HEK293 (cell line): Measurements from ENCODE around the gene PCSK1N.

Experiments
- CTCF ChIA-PET: fragments of 350-600 bp; formaldehyde crosslinking; extraction: SDS; loops from one replicate; lab custom pipeline; 2021; ENCODE audit warnings: antibody characterized with exemption; lab: Yijun Ruan, JAX
- POLR2A ChIA-PET: fragments of 300-600 bp; formaldehyde crosslinking; extraction: SDS; loops from one replicate; lab custom pipeline; 2020; ENCODE audit warnings: antibody characterized with exemption, inconsistent platforms; lab: Yijun Ruan, JAX
- H3K27ac ChIP-seq: fragments of 200-500 bp; sonication (Bioruptor generic); 2 replicates; pipeline ENCODE4 v1.5.1; 2014; ENCODE audit warnings: low read depth, low read length, control low read depth, inconsistent platforms; ENCODE audit errors: extremely low read depth
- H3K36me3 ChIP-seq, 2 experiments: fragments of 200-500 bp in 1 of 2; sonication (Bioruptor generic) in 1 of 2; 1 replicate in 1 of 2; 2 replicates in 1 of 2; pipeline ENCODE4 v1.5.1; 2014 to 2017; ENCODE audit warnings: inconsistent platforms in 2 of 2, low read length in 2 of 2; ENCODE audit not compliant: control insufficient read depth in 2 of 2, insufficient read depth in 1 of 2
- H3K4me1 ChIP-seq: fragments of 200-500 bp; sonication (Bioruptor generic); 2 replicates; pipeline ENCODE4 v1.5.1; 2014; ENCODE audit warnings: mild to moderate bottlenecking, low read length, inconsistent platforms; ENCODE audit not compliant: control insufficient read depth, insufficient read depth
- H3K4me3 ChIP-seq: 2 replicates; pipeline ENCODE4 v1.5.1; 2011; ENCODE audit warnings: low read depth, mild to moderate bottlenecking, control low read depth, low read length, moderate library complexity
- H3K9me3 ChIP-seq: fragments of 200-500 bp; sonication (Bioruptor generic); 2 replicates; pipeline ENCODE4 v1.5.1; 2014; ENCODE audit warnings: low read depth, low read length, inconsistent platforms; ENCODE audit not compliant: control insufficient read depth, insufficient read depth
- AEBP2 ChIP-seq: fragments of 450-650 bp; formaldehyde crosslinking; IDR thresholded peaks from 2 replicates; pipeline ENCODE4 v1.5.1; 2016; ENCODE audit warnings: missing biosample characterization, missing genetic modification characterization, borderline replicate concordance
- FEZF1 ChIP-seq: fragments of 450-650 bp; formaldehyde crosslinking; IDR thresholded peaks from 2 replicates; pipeline ENCODE4 v1.5.1; 2016; ENCODE audit warnings: missing biosample characterization, missing genetic modification characterization
- HIC1 ChIP-seq: fragments of 450-650 bp; formaldehyde crosslinking; IDR thresholded peaks from 2 replicates; pipeline ENCODE4 v1.5.1; 2016; ENCODE audit warnings: missing biosample characterization, missing genetic modification characterization
- HOXD13 ChIP-seq: sonication (generic); formaldehyde crosslinking; IDR thresholded peaks from 2 replicates; pipeline ENCODE4 v1.8.0; 2022; ENCODE audit warnings: missing genetic modification reagents, borderline replicate concordance
- MZF1 ChIP-seq: fragments of 450-650 bp; formaldehyde crosslinking; IDR thresholded peaks from 2 replicates; pipeline ENCODE4 v1.5.1; 2017; ENCODE audit warnings: missing biosample characterization, missing genetic modification characterization, borderline replicate concordance
- TRIM28 ChIP-seq: IDR thresholded peaks from 2 replicates; pipeline ENCODE4 v1.6.1; 2011; ENCODE audit warnings: low read length, control low read depth, borderline replicate concordance
- ZBTB11 ChIP-seq: fragments of 450-650 bp; formaldehyde crosslinking; conservative IDR thresholded peaks from 2 replicates; pipeline ENCODE4 v1.5.1; 2016; ENCODE audit warnings: low read depth, missing biosample characterization, missing genetic modification characterization
- ZBTB17 ChIP-seq: fragments of 450-650 bp; formaldehyde crosslinking; IDR thresholded peaks from 2 replicates; pipeline ENCODE4 v1.5.1; 2016; ENCODE audit warnings: missing biosample characterization, missing genetic modification characterization
- ZNF140 ChIP-seq: fragments of 450-650 bp; formaldehyde crosslinking; IDR thresholded peaks from 2 replicates; pipeline ENCODE4 v1.5.1; 2016; ENCODE audit warnings: missing biosample characterization, missing genetic modification characterization
- ZNF174 ChIP-seq: fragments of 450-650 bp; formaldehyde crosslinking; IDR thresholded peaks from 2 replicates; pipeline ENCODE4 v1.5.0; 2017; ENCODE audit warnings: missing biosample characterization, mild to moderate bottlenecking, missing genetic modification characterization
- ZNF184 ChIP-seq: fragments of 450-650 bp; IDR thresholded peaks from 2 replicates; pipeline ENCODE4 v1.5.1; 2018; ENCODE audit warnings: missing biosample characterization, mild to moderate bottlenecking, missing genetic modification characterization
- ZNF266 ChIP-seq: fragments of 450-650 bp; formaldehyde crosslinking; IDR thresholded peaks from 2 replicates; pipeline ENCODE4 v1.5.1; 2016; ENCODE audit warnings: missing biosample characterization, missing genetic modification characterization, low read depth
- ZNF311 ChIP-seq: fragments of 450-650 bp; formaldehyde crosslinking; IDR thresholded peaks from 2 replicates; pipeline ENCODE4 v1.5.1; 2017; ENCODE audit warnings: missing biosample characterization, missing genetic modification characterization, borderline replicate concordance
- ZNF324 ChIP-seq: fragments of 450-650 bp; formaldehyde crosslinking; IDR thresholded peaks from 2 replicates; pipeline ENCODE4 v1.5.1; 2016; ENCODE audit warnings: missing biosample characterization, missing genetic modification characterization
- ZNF404 ChIP-seq: fragments of 450-650 bp; formaldehyde crosslinking; IDR thresholded peaks from 2 replicates; pipeline ENCODE4 v1.5.1; 2017; ENCODE audit warnings: missing biosample characterization, missing genetic modification characterization
- ZNF48 ChIP-seq: fragments of 450-650 bp; formaldehyde crosslinking; IDR thresholded peaks from 2 replicates; pipeline ENCODE4 v1.5.1; 2016; ENCODE audit warnings: missing biosample characterization, missing genetic modification characterization
- ZNF521 ChIP-seq: fragments of 450-650 bp; formaldehyde crosslinking; IDR thresholded peaks from 2 replicates; pipeline ENCODE4 v1.5.1; 2017; ENCODE audit warnings: missing biosample characterization, mild to moderate bottlenecking, missing genetic modification characterization
- ZNF544 ChIP-seq: fragments of 450-650 bp; formaldehyde crosslinking; IDR thresholded peaks from 2 replicates; pipeline ENCODE4 v1.5.0; 2017; ENCODE audit warnings: missing biosample characterization, missing genetic modification characterization
- ZNF561 ChIP-seq: fragments of 450-650 bp; IDR thresholded peaks from 2 replicates; pipeline ENCODE4 v1.5.1; 2018; ENCODE audit warnings: missing biosample characterization, missing genetic modification characterization, borderline replicate concordance
- ZNF580 ChIP-seq: fragments of 450-650 bp; formaldehyde crosslinking; IDR thresholded peaks from 2 replicates; pipeline ENCODE4 v1.5.1; 2016; ENCODE audit warnings: missing biosample characterization, missing genetic modification characterization
- ZNF624 ChIP-seq: fragments of 450-650 bp; formaldehyde crosslinking; IDR thresholded peaks from 2 replicates; pipeline ENCODE4 v1.5.1; 2017; ENCODE audit warnings: missing biosample characterization, missing genetic modification characterization
- ZNF658 ChIP-seq: fragments of 450-650 bp; formaldehyde crosslinking; IDR thresholded peaks from 2 replicates; pipeline ENCODE4; 2016; ENCODE audit warnings: missing biosample characterization, missing genetic modification characterization
- ZNF704 ChIP-seq: fragments of 450-650 bp; formaldehyde crosslinking; IDR thresholded peaks from 2 replicates; pipeline ENCODE4 v1.5.1; 2016; ENCODE audit warnings: missing biosample characterization, missing genetic modification characterization
- ZSCAN16 ChIP-seq: fragments of 450-650 bp; formaldehyde crosslinking; IDR thresholded peaks from 2 replicates; pipeline ENCODE4 v1.5.1; 2016; ENCODE audit warnings: missing biosample characterization, missing genetic modification characterization
- ZSCAN30 ChIP-seq: fragments of 450-650 bp; IDR thresholded peaks from 2 replicates; pipeline ENCODE4 v1.5.1; 2018; ENCODE audit warnings: missing biosample characterization, mild to moderate bottlenecking, missing genetic modification characterization, moderate library complexity

PCSK1N gene

GRCh38 chrX:48813644-48814043 is 21.8 kb downstream of the PCSK1N start (continued):
- TF ChIP-seq ZBTB11 (tag by site-specific recombination) (no peak), HOXD13 (CRISPR knock-in tag) (no peak), ZNF324 (no peak), ZNF580 (tag by site-specific recombination) (no peak), ZSCAN16 (no peak), ZNF544 (tag by site-specific recombination) (no peak), AEBP2 (tag by site-specific recombination) (no peak), ZNF624 (no peak), ZNF140 (tag by site-specific recombination) (no peak)
- TF ChIP-seq, all 188 proteins: peak for 0

GRCh38 chrX:48806081-48806480 is 29.3 kb downstream of the PCSK1N start:
- ChIA-PET CTCF (interaction anchor here (1.3 kb wide), 1 partner anchor 140 kb away, joined by 5 read pairs; no protein-coding TSS in a partner anchor), POLR2A (interaction anchor here (1.1 kb wide), 2 partner anchors 69 to 106 kb away, joined by 3 to 4 read pairs; partner anchors contain the start of gene SLC35A2)
- Histone ChIP-seq H3K36me3 (peaks cover 13 to 45% of the 10 kb centered on the region in 2 experiments; a peak in 2 of 3 replicates), H3K9me3 (no peaks in the 10 kb centered on the region)
- TF ChIP-seq ZNF658 (tag by site-specific recombination) (no peak), ZNF48 (tag by site-specific recombination) (no peak), ZBTB17 (tag by site-specific recombination) (no peak), ZNF174 (no peak), ZNF140 (tag by site-specific recombination) (no peak), ZBTB11 (tag by site-specific recombination) (no peak), ZNF521 (tag by site-specific recombination) (no peak), ZNF266 (no peak), MZF1 (tag by site-specific recombination) (no peak), ZNF561 (no peak), TRIM28 (no peak), ZNF704 (tag by site-specific recombination) (no peak), ZSCAN30 (no peak), ZNF404 (no peak), HIC1 (tag by site-specific recombination) (no peak), ZNF311 (tag by site-specific recombination) (no peak), ZNF184 (tag by site-specific recombination) (no peak), FEZF1 (tag by site-specific recombination) (no peak)
- TF ChIP-seq, all 188 proteins: peak for 0
- Histone ChIP-seq H3K27ac (no peak overlapping the region), H3K4me1 (peaks cover 4% of the 10 kb centered on the region; the same call in 1 of the 2 replicates), H3K4me3 (no peak overlapping the region)
